ENCODE results near the gene MALAT1.

MALAT1 gene

GRCh38 chr11:65552388-65552951, 53.6 kb downstream of the MALAT1 start:
- POLR2A ChIA-PET: interaction anchor here (0.9 to 2.1 kb wide), 3 partner anchors 9 to 20 kb away, joined by 3 to 5 read pairs (median 5); partner anchors contain the start of genes FAM89B and ZNRD2
- CTCF ChIA-PET: interaction anchor here (0.5 to 3.7 kb wide), 5 partner anchors 8 to 258 kb away, joined by 3 to 19 read pairs (median 6); partner anchors contain the start of gene ZNRD2
- TF ChIP-seq FOXK2 (IDR thresholded peaks at IDR 0.05): no peak
- TF ChIP-seq NFRKB (IDR thresholded peaks at IDR 0.05): no peak
- TF ChIP-seq CTBP1 (IDR thresholded peaks at IDR 0.05; ENCODE audit: borderline replicate concordance): no peak
- no peak for TF ChIP-seq TARDBP (IDR thresholded peaks at IDR 0.05)
- no peak for TF ChIP-seq SUZ12 (IDR thresholded peaks at IDR 0.05)
- no peak for TF ChIP-seq ELF4 (IDR thresholded peaks at IDR 0.05)
- DNase-seq (ENCODE audit: extremely low spot score): no peak

- ChIA-PET CTCF (interaction anchor here (3.7 kb wide), 1 partner anchor 12 kb away, joined by 19 read pairs; no protein-coding TSS in a partner anchor), POLR2A (interaction anchor here (2.1 kb wide), 1 partner anchor 19 kb away, joined by 5 read pairs; the partner anchor contains the start of gene FAM89B)
- DNase-seq (ENCODE audit: extremely low spot score): no peak
- TF ChIP-seq ELF4 (IDR thresholded peaks at IDR 0.05) (no peak), CTBP1 (IDR thresholded peaks at IDR 0.05; ENCODE audit: borderline replicate concordance) (no peak), HDGF (IDR thresholded peaks at IDR 0.05; ENCODE audit: borderline replicate concordance) (no peak), FOXM1 (IDR thresholded peaks at IDR 0.05; ENCODE audit: borderline replicate concordance) (no peak), ZNF384 (IDR thresholded peaks at IDR 0.05) (no peak), TARDBP (IDR thresholded peaks at IDR 0.05) (no peak), NFRKB (IDR thresholded peaks at IDR 0.05) (no peak), LEF1 (IDR thresholded peaks at IDR 0.05; ENCODE audit: borderline replicate concordance) (no peak)
Observed at GRCh38 chr11:65553301-65554001, 54.6 kb downstream of the MALAT1 start.

- TF ChIP-seq HDGF (IDR thresholded peaks at IDR 0.05; ENCODE audit: borderline replicate concordance): no peak
- no peak for TF ChIP-seq NFRKB (IDR thresholded peaks at IDR 0.05)
- no peak for TF ChIP-seq SUZ12 (IDR thresholded peaks at IDR 0.05)
- no peak for TF ChIP-seq LEF1 (IDR thresholded peaks at IDR 0.05; ENCODE audit: borderline replicate concordance)
- TF ChIP-seq ARNT (IDR thresholded peaks at IDR 0.05): no peak
- no peak for TF ChIP-seq SP1 (IDR thresholded peaks at IDR 0.05)
- no peak for TF ChIP-seq L3MBTL2 (conservative IDR thresholded peaks at IDR 0.05)
- no peak for TF ChIP-seq FOXM1 (IDR thresholded peaks at IDR 0.05; ENCODE audit: borderline replicate concordance)
- TF ChIP-seq PKNOX1 (IDR thresholded peaks at IDR 0.05): no peak
- TF ChIP-seq ELF4 (IDR thresholded peaks at IDR 0.05): no peak
- TF ChIP-seq TARDBP (IDR thresholded peaks at IDR 0.05): no peak
- no peak for TF ChIP-seq ZNF384 (IDR thresholded peaks at IDR 0.05)
- TF ChIP-seq BHLHE40 (IDR thresholded peaks at IDR 0.05; ENCODE audit: borderline replicate concordance): no peak
- no peak for TF ChIP-seq FOXA1 (IDR thresholded peaks at IDR 0.05)
- no peak for TF ChIP-seq FOXK2 (IDR thresholded peaks at IDR 0.05)
- no peak for TF ChIP-seq CTBP1 (IDR thresholded peaks at IDR 0.05; ENCODE audit: borderline replicate concordance)
- DNase-seq (ENCODE audit: extremely low spot score): no peak
- ChIA-PET POLR2A (interaction anchor here (1.4 kb wide), 1 partner anchor 16 kb away, joined by 6 read pairs; the partner anchor contains the start of gene ZNRD2), CTCF (interaction anchor here (3.7 kb wide), 1 partner anchor 13 kb away, joined by 19 read pairs; no protein-coding TSS in a partner anchor)
Observed at GRCh38 chr11:65554057-65554818, 55.4 kb downstream of the MALAT1 start.

- DNase-seq (ENCODE audit: extremely low spot score): no peak
- ChIA-PET CTCF (interaction anchor here (0.8 kb wide), 1 partner anchor 14 kb away, joined by 4 read pairs; no protein-coding TSS in a partner anchor), POLR2A (interaction anchor here (1.4 kb wide), 1 partner anchor 15 kb away, joined by 6 read pairs; the partner anchor contains the start of gene ZNRD2)
- TF ChIP-seq BHLHE40 (IDR thresholded peaks at IDR 0.05; ENCODE audit: borderline replicate concordance): no peak
- no peak for TF ChIP-seq LEF1 (IDR thresholded peaks at IDR 0.05; ENCODE audit: borderline replicate concordance)
- TF ChIP-seq ARNT (IDR thresholded peaks at IDR 0.05): no peak
- TF ChIP-seq FOXM1 (IDR thresholded peaks at IDR 0.05; ENCODE audit: borderline replicate concordance): no peak
- TF ChIP-seq ELF4 (IDR thresholded peaks at IDR 0.05): no peak
Observed at GRCh38 chr11:65554842-65555430, 56.1 kb downstream of the MALAT1 start.

- CTCF ChIA-PET: interaction anchor here (0.8 kb wide), 1 partner anchor 15 kb away, joined by 4 read pairs; no protein-coding TSS in a partner anchor
- no peak for DNase-seq (ENCODE audit: extremely low spot score)
- POLR2A ChIA-PET: interaction anchor here (1.4 kb wide), 1 partner anchor 14 kb away, joined by 6 read pairs; the partner anchor contains the start of gene ZNRD2
- TF ChIP-seq BHLHE40 (IDR thresholded peaks at IDR 0.05; ENCODE audit: borderline replicate concordance): no peak
- no peak for TF ChIP-seq NFRKB (IDR thresholded peaks at IDR 0.05)
- TF ChIP-seq SUZ12 (IDR thresholded peaks at IDR 0.05): no peak
- no peak for TF ChIP-seq FOXA1 (IDR thresholded peaks at IDR 0.05)
- TF ChIP-seq L3MBTL2 (conservative IDR thresholded peaks at IDR 0.05): no peak
- TF ChIP-seq TARDBP (IDR thresholded peaks at IDR 0.05): no peak
- no peak for TF ChIP-seq LEF1 (IDR thresholded peaks at IDR 0.05; ENCODE audit: borderline replicate concordance)
- no peak for TF ChIP-seq FOXM1 (IDR thresholded peaks at IDR 0.05; ENCODE audit: borderline replicate concordance)
- TF ChIP-seq CTBP1 (IDR thresholded peaks at IDR 0.05; ENCODE audit: borderline replicate concordance): no peak
- no peak for TF ChIP-seq FOXK2 (IDR thresholded peaks at IDR 0.05)
- TF ChIP-seq SP1 (IDR thresholded peaks at IDR 0.05): no peak
- TF ChIP-seq PKNOX1 (IDR thresholded peaks at IDR 0.05): no peak
- no peak for TF ChIP-seq ZNF384 (IDR thresholded peaks at IDR 0.05)
Observed at GRCh38 chr11:65555693-65556231, 56.9 kb downstream of the MALAT1 start.
